ENCODE measurements around the gene FGD3. TPM values are rescaled to one million over a fixed set of nuclear protein-coding genes. Genes with fewer than 3 reads are reported as not detected.

The FGD3 gene
- polyA plus RNA-seq, 4 donors: 1.4 to 8.2 (median 4.2) TPM

GRCh38 chr9:92954049-92954861 is 6.9 kb downstream of the FGD3 start:
- DNase-seq (ENCODE audit: low read depth in 4 of 4, low spot score in 3 of 4): no peak

GRCh38 chr9:92954886-92955285 is 7.6 kb downstream of the FGD3 start:
- no peak for DNase-seq (ENCODE audit: low read depth in 4 of 4, low spot score in 3 of 4)

- no peak for DNase-seq (ENCODE audit: low read depth in 4 of 4, low spot score in 3 of 4)
These were observed 13.4 kb downstream of the FGD3 start for GRCh38 chr9:92960561-92961290.

GRCh38 chr9:92961627-92962302 is 14.4 kb downstream of the FGD3 start:
- DNase-seq (ENCODE audit: low read depth in 4 of 4, low spot score in 3 of 4): no peak

GRCh38 chr9:92962303-92962649 is 15.0 kb downstream of the FGD3 start:
- no peak for DNase-seq (ENCODE audit: low read depth in 4 of 4, low spot score in 3 of 4)

- no peak for DNase-seq (ENCODE audit: low read depth in 4 of 4, low spot score in 3 of 4)
These were observed 15.5 kb downstream of the FGD3 start for GRCh38 chr9:92962846-92963245.

GRCh38 chr9:92963831-92964606 is 16.7 kb downstream of the FGD3 start:
- DNase-seq (ENCODE audit: low read depth in 4 of 4, low spot score in 3 of 4): no peak

GRCh38 chr9:92964607-92965060 is 17.3 kb downstream of the FGD3 start:
- DNase-seq (ENCODE audit: low read depth in 4 of 4, low spot score in 3 of 4): no peak

GRCh38 chr9:92965061-92965758 is 17.9 kb downstream of the FGD3 start:
- DNase-seq (ENCODE audit: low read depth in 4 of 4, low spot score in 3 of 4): no peak

GRCh38 chr9:92965759-92966517 is 18.6 kb downstream of the FGD3 start:
- DNase-seq (ENCODE audit: low read depth in 4 of 4, low spot score in 3 of 4): no peak

GRCh38 chr9:92966518-92966800 is 19.1 kb downstream of the FGD3 start:
- DNase-seq (ENCODE audit: low read depth in 4 of 4, low spot score in 3 of 4): no peak

GRCh38 chr9:92968081-92968480 is 20.8 kb downstream of the FGD3 start:
- no peak for DNase-seq (ENCODE audit: low read depth in 4 of 4, low spot score in 3 of 4)

- DNase-seq (ENCODE audit: low read depth in 4 of 4, low spot score in 3 of 4): no peak
These were observed 22.5 kb downstream of the FGD3 start for GRCh38 chr9:92969516-92970466.

- DNase-seq (ENCODE audit: low read depth in 4 of 4, low spot score in 3 of 4): no peak
These were observed 23.2 kb downstream of the FGD3 start for GRCh38 chr9:92970467-92970923.

GRCh38 chr9:92971121-92971520 is 23.8 kb downstream of the FGD3 start:
- no peak for DNase-seq (ENCODE audit: low read depth in 4 of 4, low spot score in 3 of 4)

GRCh38 chr9:92971776-92972175 is 24.5 kb downstream of the FGD3 start:
- DNase-seq (ENCODE audit: low read depth in 4 of 4, low spot score in 3 of 4): no peak

- no peak for DNase-seq (ENCODE audit: low read depth in 4 of 4, low spot score in 3 of 4)
These were observed 26.4 kb downstream of the FGD3 start for GRCh38 chr9:92973700-92974099.

GRCh38 chr9:92974161-92974661 is 26.9 kb downstream of the FGD3 start:
- DNase-seq (ENCODE audit: low read depth in 4 of 4, low spot score in 3 of 4): no peak
